Spinal cord (tissue), 10 donors: ENCODE data around the gene IMP4. TPM values are rescaled to one million over a fixed set of nuclear protein-coding genes. Genes with fewer than 3 reads are reported as not detected.

Source experiments
- DNase-seq, 6 donors: peaks; one replicate each; pipeline versions ENCODE4 v3.0.0 to v3.0.0-alpha.2; 2013 to 2015; ENCODE audit warnings: low spot score in 6 of 6, low read depth in 4 of 6
- H3K27ac ChIP-seq: one replicate; pipeline ENCODE4 v1.5.1; 2013; ENCODE audit warnings: low read depth, low read length, control low read depth
- H3K27me3 ChIP-seq: one replicate; pipeline ENCODE4 v1.6.1; 2013; ENCODE audit warnings: low read length; ENCODE audit not compliant: control insufficient read depth, insufficient read depth
- H3K36me3 ChIP-seq: one replicate; pipeline ENCODE4 v1.6.1; 2013; ENCODE audit warnings: low read length; ENCODE audit not compliant: control insufficient read depth, insufficient read depth
- H3K4me1 ChIP-seq: one replicate; pipeline ENCODE4 v1.6.1; 2013; ENCODE audit warnings: low read length; ENCODE audit not compliant: control insufficient read depth, insufficient read depth
- H3K4me3 ChIP-seq: one replicate; pipeline ENCODE4 v1.5.1; 2013; ENCODE audit warnings: low read depth, low read length, control low read depth
- H3K9me3 ChIP-seq: one replicate; pipeline ENCODE4 v1.6.1; 2013; ENCODE audit warnings: low read length; ENCODE audit not compliant: control insufficient read depth, insufficient read depth
- WGBS: methylation state at CpG from one replicate; pipeline ENCODE4 v1.1.5; 2013; ENCODE audit warnings: missing lambda C conversion rate; ENCODE audit not compliant: insufficient coverage; 5-methylcytosine and 5-hydroxymethylcytosine counted together
- polyA plus RNA-seq, 2 donors: library from polyadenylated mRNA; unstranded; fragments of 120-200 nt; gene quantifications; one replicate each; pipeline ENCODE4 v1.2.1, GENCODE V29; 2013; ENCODE audit not compliant: insufficient read length in 2 of 2
- total RNA-seq, 2 donors: library from RNA; depleted of rRNA in 1 of 2; stranded (reverse); fragments of 120-200 nt in 1 of 2; fragments of >200 nt in 1 of 2; gene quantifications; one replicate each; pipeline versions ENCODE4 v1.2.3 to v1.2.4, GENCODE V29; 2013 to 2014
- donor health status: healthy.

IMP4 gene
- total and polyA plus RNA-seq, 4 donors, result 46.7 to 55.1 (median 54.1) TPM

DNA sequence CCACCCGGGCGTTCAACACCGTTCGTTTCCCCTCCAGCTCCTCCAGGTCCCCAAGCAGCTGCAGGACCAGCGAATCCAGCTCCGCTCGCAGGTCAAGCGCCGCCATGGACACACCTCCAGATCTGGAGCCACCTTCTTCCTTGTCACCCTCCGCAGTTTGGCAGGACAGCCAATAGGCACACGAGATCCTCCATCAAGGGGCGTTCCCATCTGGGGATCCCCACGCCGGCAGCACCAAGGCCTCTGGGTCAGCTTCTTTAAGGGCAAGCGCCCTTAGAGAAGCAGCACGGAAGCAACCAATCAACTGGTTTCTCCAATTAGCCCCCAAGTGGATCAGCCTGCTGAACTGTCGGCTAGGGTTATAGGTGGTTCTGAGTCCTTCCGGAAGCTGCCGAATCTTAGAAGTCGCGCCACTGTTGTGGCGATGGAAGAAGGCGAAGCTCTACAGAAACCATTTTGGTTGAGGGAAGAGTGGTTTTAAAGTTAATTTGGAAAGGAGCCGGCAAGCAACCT lies 621 bp upstream of the IMP4 start:
- DNase-seq, result peak; percentile 82 to 100 (median 94)
- peaks cover 53% of the 10 kb centered on the region for H3K36me3 ChIP-seq
- under 1% methylated on average over 18 of the region's 24 CpGs for WGBS
- peak overlapping the region; percentile 95 for H3K4me3 ChIP-seq
- H3K4me1 ChIP-seq, result peaks cover 29% of the 10 kb centered on the region
- no peaks in the 10 kb centered on the region for H3K9me3 ChIP-seq
- no peaks in the 10 kb centered on the region for H3K27me3 ChIP-seq
- H3K27ac ChIP-seq, result peak overlapping the region; percentile 95

DNA sequence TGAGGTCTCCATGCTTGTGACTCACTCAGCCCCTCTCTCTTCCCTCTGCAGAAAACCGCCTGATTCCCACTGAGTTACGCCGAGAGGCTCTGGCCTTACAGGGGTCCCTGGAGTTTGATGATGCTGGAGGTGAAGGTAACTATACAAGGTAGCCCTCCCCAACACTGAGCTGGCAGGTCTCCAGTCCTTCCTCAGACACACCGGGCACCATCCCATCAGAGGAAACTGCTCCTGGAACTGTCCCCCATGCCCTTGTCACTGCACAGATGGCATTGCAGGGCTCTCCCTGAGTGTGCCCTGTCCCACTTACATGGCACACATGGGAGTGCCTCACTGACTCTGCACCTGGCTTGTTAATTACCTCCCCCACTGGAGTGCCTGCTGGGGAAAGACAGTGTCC lies 1.9 kb downstream of the IMP4 start:
- Histone ChIP-seq H3K4me1 (peaks cover 22% of the 10 kb centered on the region), H3K4me3 (no peak overlapping the region), H3K27me3 (no peaks in the 10 kb centered on the region), H3K9me3 (no peaks in the 10 kb centered on the region), H3K36me3 (peaks cover 45% of the 10 kb centered on the region), H3K27ac (no peak overlapping the region)
- DNase-seq, result no peak
- 90% methylated on average over 1 of the region's 4 CpGs for WGBS

DNA sequence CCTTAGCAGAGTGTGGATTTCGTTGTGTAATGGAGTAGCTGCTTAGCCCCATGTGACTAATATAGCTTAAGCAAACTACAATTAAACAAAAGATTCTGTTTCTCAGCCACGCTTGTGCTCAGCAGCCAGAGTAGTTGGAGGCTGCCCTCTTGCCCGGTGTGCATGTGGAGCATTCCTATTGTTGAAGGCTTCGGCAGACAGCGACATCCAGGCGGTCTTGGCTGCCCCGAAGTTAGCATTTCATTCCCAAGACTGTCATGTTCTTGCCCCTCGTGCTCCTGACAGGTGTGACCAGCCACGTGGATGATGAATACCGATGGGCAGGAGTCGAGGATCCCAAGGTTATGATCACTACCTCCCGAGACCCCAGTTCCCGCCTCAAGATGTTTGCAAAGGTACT lies 2.4 kb downstream of the IMP4 start:
- peaks cover 22% of the 10 kb centered on the region for H3K4me1 ChIP-seq
- H3K36me3 ChIP-seq, result peaks cover 40% of the 10 kb centered on the region
- H3K9me3 ChIP-seq, result no peaks in the 10 kb centered on the region
- H3K27ac ChIP-seq, result no peak overlapping the region
- DNase-seq, result no peak
- whole genome bisulfite sequencing, result 96% methylated on average over 12 of the region's 13 CpGs
- no peak overlapping the region for H3K4me3 ChIP-seq
- no peaks in the 10 kb centered on the region for H3K27me3 ChIP-seq

DNA sequence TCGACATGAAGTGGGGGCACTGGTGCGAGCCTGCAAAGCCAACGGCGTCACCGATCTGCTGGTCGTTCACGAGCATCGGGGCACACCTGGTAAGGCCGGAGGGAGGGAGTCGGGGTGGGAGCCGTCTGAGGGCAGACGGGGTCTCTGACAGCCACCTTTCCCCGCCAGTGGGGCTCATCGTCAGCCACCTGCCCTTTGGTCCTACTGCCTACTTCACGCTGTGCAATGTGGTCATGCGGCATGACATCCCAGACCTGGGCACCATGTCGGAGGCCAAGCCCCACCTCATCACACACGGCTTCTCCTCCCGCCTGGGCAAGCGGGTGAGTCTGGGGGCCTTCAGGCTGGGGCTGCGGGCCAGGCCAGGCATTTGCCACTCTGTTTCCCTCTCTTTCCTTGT lies 2.9 kb downstream of the IMP4 start:
- 97% methylated on average over 21 of the region's 21 CpGs for WGBS
- DNase-seq, result no peak
- Histone ChIP-seq H3K4me3 (no peak overlapping the region), H3K9me3 (no peaks in the 10 kb centered on the region), H3K27me3 (no peaks in the 10 kb centered on the region), H3K36me3 (peaks cover 38% of the 10 kb centered on the region), H3K4me1 (peaks cover 22% of the 10 kb centered on the region), H3K27ac (no peak overlapping the region)

DNA sequence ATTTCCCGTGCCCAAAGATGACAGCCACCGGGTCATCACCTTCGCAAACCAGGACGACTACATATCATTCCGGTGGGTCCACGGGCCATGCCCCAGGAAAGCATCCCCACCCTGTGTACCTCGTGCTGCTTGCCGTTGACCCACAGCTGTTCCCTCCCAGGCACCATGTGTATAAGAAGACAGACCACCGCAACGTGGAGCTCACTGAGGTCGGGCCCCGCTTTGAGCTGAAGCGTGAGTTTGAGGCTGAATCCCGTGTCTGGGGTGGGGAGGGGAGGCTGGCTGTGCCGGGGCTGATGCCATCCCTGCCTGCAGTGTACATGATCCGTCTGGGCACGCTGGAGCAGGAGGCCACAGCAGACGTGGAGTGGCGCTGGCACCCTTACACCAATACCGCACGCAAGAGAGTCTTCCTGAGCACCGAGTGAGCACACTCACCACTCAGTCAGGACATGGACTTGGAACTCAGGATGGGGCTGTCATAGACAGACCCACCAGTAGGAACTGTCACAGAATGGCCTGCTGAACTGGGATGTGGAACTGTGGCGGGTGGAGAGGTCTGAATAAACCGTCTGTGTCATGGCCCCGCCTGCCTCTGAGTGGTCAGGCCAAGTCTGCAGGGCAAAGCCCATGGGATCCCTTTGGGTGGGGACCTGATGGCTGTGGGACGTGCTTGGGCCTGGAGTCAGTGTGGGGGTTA lies 3.5 kb downstream of the IMP4 start:
- no peaks in the 10 kb centered on the region for H3K9me3 ChIP-seq
- H3K27ac ChIP-seq, result no peak overlapping the region
- no peaks in the 10 kb centered on the region for H3K27me3 ChIP-seq
- H3K4me3 ChIP-seq, result no peak overlapping the region
- peaks cover 34% of the 10 kb centered on the region for H3K36me3 ChIP-seq
- WGBS, result 96% methylated on average over 26 of the region's 26 CpGs
- no peak for DNase-seq
- H3K4me1 ChIP-seq, result peaks cover 17% of the 10 kb centered on the region

DNA sequence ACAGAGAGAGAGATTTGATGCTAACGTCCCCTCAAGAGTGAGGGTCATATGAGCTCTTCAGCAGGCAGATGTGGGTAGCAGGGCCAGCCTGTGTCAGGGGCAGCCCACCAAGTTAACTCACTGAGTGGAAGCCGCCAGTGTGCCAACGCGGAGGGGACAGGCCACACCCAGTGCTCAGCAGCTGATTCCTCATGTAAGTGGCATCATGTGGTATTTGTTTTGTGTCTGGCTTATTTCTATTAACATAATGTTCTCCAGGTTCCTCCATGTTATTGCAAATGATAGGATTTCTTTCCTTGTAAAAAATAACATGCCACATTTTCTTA lies 4.0 kb downstream of the IMP4 start:
- Histone ChIP-seq H3K4me1 (peaks cover 17% of the 10 kb centered on the region), H3K9me3 (no peaks in the 10 kb centered on the region), H3K27ac (no peak overlapping the region), H3K36me3 (peaks cover 34% of the 10 kb centered on the region), H3K4me3 (no peak overlapping the region), H3K27me3 (no peaks in the 10 kb centered on the region)
- WGBS, result 70% methylated on average over 1 of the region's 4 CpGs
- no peak for DNase-seq

DNA sequence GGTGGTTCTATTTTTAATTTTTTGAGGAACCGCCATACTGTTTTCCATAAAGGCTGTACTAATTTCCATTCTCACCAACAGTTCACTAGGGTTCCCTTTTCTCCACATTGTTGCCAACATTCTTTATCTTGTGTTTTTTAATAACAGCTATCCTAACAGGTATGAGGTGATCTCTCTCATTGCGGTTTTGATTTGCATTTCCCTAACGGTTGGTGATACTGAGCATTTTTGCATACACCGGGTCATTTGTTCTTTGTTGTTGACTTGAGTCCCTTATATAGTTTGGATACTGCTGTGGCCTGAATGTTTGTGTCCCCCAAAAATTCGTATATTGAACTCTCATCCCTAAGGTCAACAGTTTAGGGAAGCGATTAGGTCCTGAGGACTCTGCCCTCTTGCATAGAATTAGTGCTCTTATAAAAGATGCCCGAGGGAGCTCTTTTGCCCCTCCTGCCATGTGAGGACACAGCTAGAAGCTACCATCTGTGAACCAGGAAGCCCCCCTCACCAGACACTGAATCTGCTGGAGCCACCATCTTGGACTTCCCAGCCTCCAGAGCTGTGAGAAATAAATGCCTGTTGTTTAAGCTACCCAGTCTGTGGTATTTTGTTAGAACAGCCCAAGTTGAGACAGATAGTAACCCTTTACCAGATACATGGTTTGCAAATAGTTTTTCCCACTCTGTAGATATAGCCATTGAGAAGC lies 4.7 kb downstream of the IMP4 start:
- no peak for DNase-seq
- WGBS, result 93% methylated on average over 2 of the region's 7 CpGs
- Histone ChIP-seq H3K4me1 (peaks cover 22% of the 10 kb centered on the region), H3K27ac (no peak overlapping the region), H3K4me3 (no peak overlapping the region), H3K9me3 (no peaks in the 10 kb centered on the region), H3K27me3 (no peaks in the 10 kb centered on the region), H3K36me3 (peaks cover 34% of the 10 kb centered on the region)

DNA sequence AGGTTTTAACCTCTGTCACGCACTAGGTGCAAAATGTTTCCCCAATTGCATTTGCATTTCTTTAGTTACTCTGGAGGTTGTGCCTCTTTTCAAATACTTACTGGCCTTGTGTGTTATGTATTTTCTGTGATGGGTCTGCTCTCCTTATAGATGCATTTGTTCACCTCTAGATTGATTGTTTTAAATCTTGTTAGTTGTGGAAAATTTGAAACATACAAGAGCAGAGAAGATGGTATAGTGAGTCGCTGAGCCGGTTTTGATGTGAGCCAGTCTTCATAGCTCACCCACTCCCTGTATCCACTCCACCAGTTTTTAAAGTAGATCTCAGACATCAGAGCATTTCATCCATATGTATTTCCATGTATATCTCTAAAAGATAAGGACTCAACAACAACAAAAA lies 6.5 kb downstream of the IMP4 start:
- Histone ChIP-seq H3K4me3 (no peak overlapping the region), H3K27me3 (no peaks in the 10 kb centered on the region), H3K4me1 (peaks cover 20% of the 10 kb centered on the region), H3K27ac (no peak overlapping the region), H3K9me3 (no peaks in the 10 kb centered on the region), H3K36me3 (peaks cover 29% of the 10 kb centered on the region)
- WGBS, result 100% methylated on average over 1 of the region's 3 CpGs
- DNase-seq, result no peak

DNA sequence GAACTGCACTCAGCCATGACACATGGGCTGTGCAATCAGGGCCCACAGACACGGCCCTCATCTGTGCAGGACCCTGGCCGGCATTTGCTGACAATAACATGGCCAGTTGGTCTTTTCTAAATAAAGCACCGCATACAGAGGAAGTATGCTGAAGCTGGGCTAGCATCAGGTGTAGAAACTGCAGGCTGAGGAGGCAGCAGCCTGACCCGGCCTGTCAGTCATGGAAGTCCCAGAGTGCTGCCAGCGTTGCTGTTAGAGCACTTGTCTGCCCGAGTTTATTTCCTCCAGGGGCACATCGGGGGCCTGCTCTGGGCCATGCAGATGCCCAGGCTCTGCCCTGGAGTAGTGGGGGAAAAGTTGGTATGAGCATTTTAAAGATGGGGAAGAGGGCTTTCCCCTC lies 9.0 kb downstream of the IMP4 start:
- H3K4me1 ChIP-seq, result peaks cover 34% of the 10 kb centered on the region
- no peaks in the 10 kb centered on the region for H3K27me3 ChIP-seq
- DNase-seq, result no peak
- peaks cover 5% of the 10 kb centered on the region for H3K36me3 ChIP-seq
- WGBS, result 22% methylated on average over 6 of the region's 7 CpGs
- H3K4me3 ChIP-seq, result no peak overlapping the region
- no peak overlapping the region for H3K27ac ChIP-seq
- no peaks in the 10 kb centered on the region for H3K9me3 ChIP-seq

DNA sequence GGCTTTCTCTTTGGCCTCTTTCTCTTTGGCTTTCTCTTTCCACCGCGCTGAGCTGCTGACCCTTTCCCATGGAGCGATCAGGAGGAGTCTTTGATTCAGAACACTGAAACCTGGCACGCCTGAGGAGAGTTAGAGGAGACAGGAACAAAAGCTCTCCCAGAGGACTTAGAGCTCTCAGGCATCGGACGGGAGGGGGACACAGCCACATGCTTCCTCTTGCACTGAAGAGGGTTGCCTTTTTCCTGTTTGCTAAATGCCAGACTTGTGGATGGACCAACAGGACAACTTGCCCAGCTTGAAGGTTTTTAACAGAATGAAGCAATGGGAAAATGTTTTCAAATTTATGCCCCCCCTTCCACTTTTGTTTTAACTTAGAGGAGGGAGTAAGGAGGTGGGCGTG lies 9.5 kb downstream of the IMP4 start:
- no peak overlapping the region for H3K27ac ChIP-seq
- peak in 2 of 6 donors; percentile 32 to 44 for DNase-seq

More for the DNA sequence above, 9.5 kb downstream of the IMP4 start:
- H3K4me3 ChIP-seq, result no peak overlapping the region
- WGBS, result 38% methylated on average over 4 of the region's 7 CpGs
- peaks cover 4% of the 10 kb centered on the region for H3K36me3 ChIP-seq
- no peaks in the 10 kb centered on the region for H3K9me3 ChIP-seq
- H3K27me3 ChIP-seq, result no peaks in the 10 kb centered on the region
- H3K4me1 ChIP-seq, result peaks cover 36% of the 10 kb centered on the region
